Tibial nerve (tissue), 4 donors: ENCODE results near the gene IL10RA. TPM values are rescaled to one million over a fixed set of nuclear protein-coding genes. Genes with fewer than 3 reads are reported as not detected.

ENCODE experiments used
- DNase-seq, 2 donors: peaks; one replicate each; pipeline ENCODE4 v3.0.0-alpha.2; 2019; ENCODE audit warnings: low spot score in 2 of 2
- H3K27ac ChIP-seq, 4 donors: fragments of 200-600 bp; sonication (generic) in 3 of 4; one replicate each; pipeline ENCODE4 v1.5.1; 2017 to 2019; ENCODE audit warnings: mild to moderate bottlenecking in 1 of 4
- H3K27me3 ChIP-seq, 2 donors: fragments of 200-600 bp; sonication (generic) in 1 of 2; one replicate each; pipeline versions ENCODE4 v1.5.1 to v1.6.0; 2017 to 2019
- H3K36me3 ChIP-seq, 3 donors: fragments of 200-600 bp; sonication (generic); one replicate each; pipeline ENCODE4 v1.5.1; 2018 to 2019
- H3K4me1 ChIP-seq, 4 donors: fragments of 200-600 bp; sonication (generic) in 3 of 4; one replicate each; pipeline ENCODE4 v1.5.1; 2017 to 2019
- H3K4me3 ChIP-seq, 4 donors: fragments of 200-600 bp; sonication (generic) in 3 of 4; one replicate each; pipeline ENCODE4 v1.5.1; 2017 to 2019; ENCODE audit warnings: mild to moderate bottlenecking in 1 of 4, moderate library complexity in 1 of 4
- H3K9me3 ChIP-seq, 4 donors: fragments of 200-600 bp; sonication (generic) in 3 of 4; one replicate each; pipeline ENCODE4 v1.5.1; 2017 to 2019
- CTCF ChIP-seq, 5 experiments: fragments of 200-600 bp in 3 of 5; fragments of 450-650 bp in 2 of 5; sonication (generic) in 3 of 5; IDR thresholded peaks; one replicate each; pipeline ENCODE4 v1.5.1; 2016 to 2019; ENCODE audit warnings: antibody characterized with exemption in 5 of 5, mild to moderate bottlenecking in 3 of 5, moderate library complexity in 2 of 5
- EP300 ChIP-seq, 2 donors: sonication (generic); formaldehyde crosslinking; IDR thresholded peaks; one replicate each; pipeline ENCODE4 v1.6.1; 2017; ENCODE audit warnings: antibody characterized with exemption in 2 of 2, mild to moderate bottlenecking in 1 of 2
- POLR2A ChIP-seq, 2 donors: fragments of 450-650 bp; IDR thresholded peaks; one replicate each; pipeline ENCODE4 v1.6.1; 2017; ENCODE audit warnings: antibody characterized with exemption in 2 of 2, mild to moderate bottlenecking in 2 of 2, moderate library complexity in 2 of 2
- WGBS, 2 donors: methylation state at CpG; one replicate each; pipeline ENCODE4 v1.1.5; 2018; 5-methylcytosine and 5-hydroxymethylcytosine counted together
- total RNA-seq, 4 donors: library from RNA; depleted of rRNA; stranded (reverse); fragments of >200 nt; gene quantifications; one replicate each; pipeline ENCODE4 v1.1.0, GENCODE V29; 2016

The IL10RA gene
- total RNA-seq, 4 donors from 2014 or later, result 16.7 to 42.0 (median 25.9) TPM

DNA sequence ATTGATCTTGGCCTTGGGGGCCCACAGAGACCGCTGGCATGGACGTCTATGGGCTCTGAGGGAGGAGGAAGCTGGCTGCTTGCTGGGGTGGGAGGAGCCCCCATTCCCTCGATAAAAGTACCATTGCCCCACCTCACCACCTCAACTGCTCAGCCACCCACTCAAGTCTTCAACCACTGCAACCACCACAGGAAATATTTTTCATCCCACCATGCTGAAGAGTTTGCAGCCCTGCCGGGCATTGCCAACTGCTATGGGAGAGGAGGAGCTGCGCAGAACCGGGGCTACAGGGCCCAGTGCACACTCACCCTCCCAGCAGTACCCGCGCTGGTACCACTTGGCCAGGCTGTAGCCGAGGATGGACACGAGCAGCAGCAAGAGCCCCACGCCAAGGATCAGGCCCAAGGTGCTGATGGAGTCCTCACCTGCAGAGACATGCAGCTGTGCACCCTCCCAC is 29.2 kb downstream of the IL10RA start:
- Histone ChIP-seq H3K4me1 (peaks cover 0 to 30% (median 0%) of the 10 kb centered on the region in 4 donors), H3K27me3 (no peaks in the 10 kb centered on the region), H3K9me3 (peaks cover 0 to 10% (median 0%) of the 10 kb centered on the region in 4 donors), H3K36me3 (no peaks in the 10 kb centered on the region), H3K27ac (no peak overlapping the region), H3K4me3 (no peak overlapping the region)
- TF ChIP-seq EP300 (IDR thresholded peaks at IDR 0.05) (no peak), CTCF (IDR thresholded peaks at IDR 0.05) (no peak), POLR2A (IDR thresholded peaks at IDR 0.05) (no peak)
- WGBS, 2 donors, result 76 to 77% methylated on average over 11 of the region's 11 CpGs
- no peak for DNase-seq

DNA sequence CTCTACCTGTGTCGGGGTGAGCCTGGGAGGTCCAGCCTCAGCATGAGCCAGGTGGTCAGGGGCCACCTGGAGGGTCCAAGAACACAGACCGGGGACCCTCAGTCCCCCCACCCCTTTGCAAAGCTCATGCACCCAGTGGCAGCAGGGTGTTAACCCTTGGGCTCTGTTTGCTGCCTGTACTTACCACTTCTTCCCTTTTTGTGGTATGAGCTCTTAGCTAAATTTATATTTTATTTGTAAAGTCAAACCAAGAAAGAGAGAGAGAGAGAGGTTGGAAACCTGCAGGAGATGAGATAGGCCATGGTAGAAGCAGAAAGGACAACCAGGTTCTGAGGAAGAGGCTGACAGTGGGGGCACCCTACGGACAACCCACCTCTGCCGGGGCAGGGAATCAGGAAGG is 29.9 kb downstream of the IL10RA start:
- DNase-seq, result no peak
- 63 to 77% methylated on average over 4 of the region's 4 CpGs for WGBS, 2 donors
- H3K36me3 ChIP-seq, result no peaks in the 10 kb centered on the region
- no peak overlapping the region for H3K4me3 ChIP-seq
- TF ChIP-seq EP300 (IDR thresholded peaks at IDR 0.05) (no peak), CTCF (IDR thresholded peaks at IDR 0.05) (no peak), POLR2A (IDR thresholded peaks at IDR 0.05) (no peak)
- H3K27me3 ChIP-seq, result no peaks in the 10 kb centered on the region
- H3K4me1 ChIP-seq, result peaks cover 0 to 25% (median 0%) of the 10 kb centered on the region in 4 donors
- H3K27ac ChIP-seq, result no peak overlapping the region
- H3K9me3 ChIP-seq, result peaks cover 0 to 17% (median under 1%) of the 10 kb centered on the region in 4 donors

GRCh38 chr11:118017111-118017510 is 30.9 kb downstream of the IL10RA start:
- H3K4me3 ChIP-seq, result no peak overlapping the region
- no peak overlapping the region for H3K27ac ChIP-seq
- H3K27me3 ChIP-seq, result no peaks in the 10 kb centered on the region
- peaks cover 0 to 17% (median 0%) of the 10 kb centered on the region in 4 donors for H3K4me1 ChIP-seq
- TF ChIP-seq CTCF (IDR thresholded peaks at IDR 0.05), result no peak
- no peak for TF ChIP-seq POLR2A (IDR thresholded peaks at IDR 0.05)
- TF ChIP-seq EP300 (IDR thresholded peaks at IDR 0.05), result no peak
- H3K9me3 ChIP-seq, result peaks cover 0 to 22% (median 4%) of the 10 kb centered on the region in 4 donors
- no peak for DNase-seq
- 65 to 67% methylated on average over 3 of the region's 3 CpGs for WGBS, 2 donors
- no peaks in the 10 kb centered on the region for H3K36me3 ChIP-seq

DNA sequence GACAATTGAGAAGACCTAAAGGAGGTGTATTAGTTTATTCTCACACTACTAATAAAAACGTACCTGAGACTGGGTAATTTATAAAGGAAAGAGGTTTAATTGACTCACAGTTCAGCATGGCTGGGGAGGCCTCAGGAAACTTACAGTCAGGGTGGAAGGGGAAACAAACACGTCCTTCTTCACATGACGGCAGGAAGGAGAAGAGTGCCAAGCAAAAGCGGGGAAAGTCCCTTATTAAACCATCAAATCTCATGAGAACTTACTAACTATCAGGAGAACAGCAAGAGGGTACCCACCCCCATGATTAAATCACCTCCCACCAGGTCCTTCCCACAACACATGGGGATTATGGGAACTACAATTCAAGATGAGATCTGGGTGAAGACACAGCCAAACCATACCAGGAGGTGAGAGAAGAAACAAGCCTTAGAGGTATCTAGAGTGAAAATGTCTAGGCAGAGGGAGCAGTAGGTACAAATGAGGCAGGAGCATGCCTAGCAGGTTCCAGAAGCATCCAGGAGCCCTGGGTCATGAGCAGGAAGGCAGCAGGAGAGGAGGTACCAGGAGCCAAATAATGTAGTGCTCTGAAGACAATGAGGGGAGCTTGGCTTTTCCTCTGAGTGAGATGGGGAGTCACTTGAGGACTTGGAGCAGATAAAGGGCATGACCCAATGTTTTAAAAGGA is 31.6 kb downstream of the IL10RA start:
- peaks cover 0 to 22% (median 4%) of the 10 kb centered on the region in 4 donors for H3K9me3 ChIP-seq
- H3K4me3 ChIP-seq, result no peak overlapping the region
- H3K27ac ChIP-seq, result no peak overlapping the region
- TF ChIP-seq POLR2A (IDR thresholded peaks at IDR 0.05) (no peak), EP300 (IDR thresholded peaks at IDR 0.05) (no peak), CTCF (IDR thresholded peaks at IDR 0.05) (no peak)
- H3K36me3 ChIP-seq, result no peaks in the 10 kb centered on the region
- 60 to 66% methylated on average over 4 of the region's 4 CpGs for WGBS, 2 donors
- peaks cover 0 to 10% (median 0%) of the 10 kb centered on the region in 4 donors for H3K4me1 ChIP-seq
- H3K27me3 ChIP-seq, result no peaks in the 10 kb centered on the region
- no peak for DNase-seq

GRCh38 chr11:118018401-118018800 is 32.2 kb downstream of the IL10RA start:
- peaks cover 0 to 22% (median 4%) of the 10 kb centered on the region in 4 donors for H3K9me3 ChIP-seq
- no peak for TF ChIP-seq CTCF (IDR thresholded peaks at IDR 0.05)
- no peak for TF ChIP-seq POLR2A (IDR thresholded peaks at IDR 0.05)
- TF ChIP-seq EP300 (IDR thresholded peaks at IDR 0.05), result no peak
- no peak overlapping the region for H3K4me3 ChIP-seq
- peaks cover 0 to 8% (median 0%) of the 10 kb centered on the region in 4 donors for H3K4me1 ChIP-seq
- WGBS, 2 donors, result 90% methylated on average over 2 of the region's 2 CpGs
- H3K36me3 ChIP-seq, result no peaks in the 10 kb centered on the region
- no peak overlapping the region for H3K27ac ChIP-seq
- no peaks in the 10 kb centered on the region for H3K27me3 ChIP-seq
- no peak for DNase-seq
